Stimulated activated CD8-positive, alpha-beta memory T cell treated with anti-CD3 and anti-CD28 coated beads, Interleukin-7, amount 100 ng/mL, for 48 hours (primary cell): Measurements from ENCODE around the gene DLL1.

Source experiments
- DNase-seq, 2 donors: peaks; one replicate each; pipeline ENCODE4 v3.0.0-alpha.2; 2020; ENCODE audit warnings: low read depth in 1 of 2; ENCODE audit errors: extremely low read depth in 1 of 2

Gene DLL1

DNA sequence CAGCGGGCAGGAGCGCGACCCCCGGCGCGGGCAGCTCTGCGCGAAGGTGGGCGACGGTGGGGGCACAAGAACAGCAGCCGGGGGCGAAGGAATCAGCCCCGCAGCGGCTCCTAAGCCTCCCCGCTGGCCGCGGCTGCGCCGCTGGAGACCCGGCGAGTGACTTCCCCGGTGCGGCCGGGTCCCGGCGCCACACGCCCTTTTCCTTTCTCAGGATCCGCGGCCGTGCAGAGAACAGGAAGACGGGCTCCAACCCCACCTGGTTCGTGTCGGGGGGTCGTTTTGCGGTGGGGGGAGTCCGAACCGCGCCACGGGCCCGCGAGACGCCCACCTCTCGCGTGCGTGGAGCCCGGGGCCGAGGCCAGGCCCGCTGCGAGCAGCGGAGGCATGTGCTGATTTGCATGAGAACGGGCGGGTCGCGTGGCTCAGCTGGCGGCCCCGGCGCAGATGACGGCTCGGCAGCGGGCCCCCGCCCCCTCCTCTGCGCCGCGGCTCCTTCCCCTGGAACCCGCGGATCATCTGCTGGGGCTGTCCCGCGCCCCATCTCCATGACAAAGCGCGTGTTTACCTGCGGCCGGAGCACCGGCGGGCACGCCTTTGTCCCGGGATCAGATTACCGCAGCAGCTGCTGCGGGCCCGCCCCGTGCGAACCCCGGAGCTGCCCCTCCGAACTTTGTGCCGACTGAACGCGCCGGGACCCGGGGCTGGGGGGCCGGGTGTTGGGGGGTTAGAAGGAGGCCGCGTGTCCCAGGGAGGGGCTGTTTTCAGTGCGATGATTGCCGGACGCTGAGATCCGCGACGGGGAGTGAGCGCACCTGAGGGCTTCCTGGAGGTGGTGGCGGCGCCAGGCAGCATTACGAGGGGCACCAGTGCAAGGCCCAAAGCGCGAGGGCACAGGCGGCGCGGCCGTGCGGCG is 4.9 kb upstream of the DLL1 start:
- no peak for DNase-seq

DNA sequence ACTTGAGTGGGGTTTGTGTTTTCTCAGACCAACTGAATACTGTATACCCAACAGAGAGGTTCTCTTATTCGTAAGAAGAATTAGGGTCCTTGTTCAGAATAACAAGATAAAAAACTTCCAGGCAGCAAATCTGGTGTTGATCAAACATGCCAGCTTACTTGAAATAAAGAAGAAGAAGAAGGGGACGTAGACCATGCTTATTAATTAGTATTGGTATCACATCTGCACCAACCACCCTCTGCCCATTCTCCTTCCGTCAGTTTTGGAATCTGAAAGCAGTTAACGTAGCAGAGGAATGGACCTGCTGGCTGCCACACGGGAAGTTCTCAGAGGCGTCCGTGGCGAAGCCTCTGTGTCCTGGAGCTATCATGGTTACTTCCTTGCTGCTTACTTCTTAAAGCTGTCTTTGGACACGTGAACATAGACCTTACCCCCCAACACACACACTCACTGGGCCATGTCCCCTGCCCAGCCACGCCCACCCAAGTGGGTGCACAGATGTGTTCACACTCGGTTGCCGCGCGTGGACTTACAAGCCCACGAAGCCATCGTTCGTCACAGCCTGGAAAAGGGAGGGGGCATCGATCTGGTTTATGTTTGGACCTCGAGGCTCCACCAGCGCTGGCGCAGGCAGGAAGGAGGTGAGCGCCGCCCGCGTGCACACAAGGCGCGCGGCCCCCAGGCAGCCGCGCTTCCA is 4.1 kb upstream of the DLL1 start:
- no peak for DNase-seq

DNA sequence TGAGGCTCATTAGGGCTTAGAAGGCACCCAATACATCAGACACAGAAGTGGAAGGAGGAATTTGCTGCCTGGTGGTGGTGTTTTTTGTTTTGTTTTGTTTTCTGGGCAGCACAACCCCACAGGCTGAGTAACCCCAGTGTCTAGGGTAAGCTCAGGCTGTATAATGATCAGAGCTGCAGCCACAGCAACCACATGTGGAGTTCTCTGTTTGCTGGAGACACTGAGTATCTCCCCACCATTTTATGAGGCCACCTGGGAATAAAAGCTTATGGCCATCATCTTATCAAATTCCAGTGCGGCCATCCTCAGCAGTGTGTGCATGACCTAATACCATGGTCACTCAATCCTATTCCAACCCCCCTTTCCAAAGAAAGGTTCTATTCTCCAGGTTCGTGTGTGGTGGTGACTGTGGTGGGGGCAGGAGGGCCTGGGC is 3.4 kb upstream of the DLL1 start:
- DNase-seq: no peak

DNA sequence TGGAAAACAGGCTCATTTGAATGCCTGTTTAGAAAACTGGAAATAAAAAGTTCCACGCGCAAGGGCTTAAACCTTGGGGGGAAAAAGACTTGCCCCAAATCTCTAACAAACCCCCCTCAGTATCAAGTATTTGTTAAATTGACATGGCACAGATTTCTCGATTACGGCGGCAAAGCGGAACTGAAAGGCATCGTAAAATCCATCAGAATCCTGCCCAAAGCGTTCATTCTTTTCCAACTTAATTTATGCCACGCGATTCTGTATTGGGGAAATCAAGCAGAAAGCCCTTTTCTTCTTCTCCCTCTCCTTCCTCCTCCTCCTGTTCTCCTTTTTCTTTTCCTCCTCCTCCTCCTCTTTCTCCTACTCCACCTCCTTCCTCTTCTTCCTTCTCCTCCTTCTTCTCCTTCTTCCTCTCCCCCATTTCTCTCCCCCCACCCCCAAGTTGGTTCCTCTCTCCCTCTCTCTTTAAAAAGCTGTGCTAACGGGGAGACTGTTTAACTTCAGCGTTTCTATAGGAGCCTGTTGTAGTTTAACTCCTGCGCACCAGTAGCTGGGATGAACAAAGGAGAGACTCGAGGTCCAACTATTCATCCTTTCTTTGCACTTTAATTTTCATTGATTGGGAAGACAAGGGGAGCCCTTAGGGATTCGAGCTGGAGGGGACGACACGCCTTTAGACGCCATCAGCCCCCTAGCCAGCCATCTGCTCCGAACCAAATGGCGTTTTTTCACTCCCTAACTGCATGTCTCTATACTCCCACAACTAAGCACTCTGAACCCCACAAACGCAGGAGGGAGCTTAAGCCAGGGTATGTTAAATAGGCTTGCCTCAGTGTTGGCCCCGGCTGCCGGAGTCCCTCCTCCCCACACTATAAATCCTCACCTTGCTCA is 2.7 kb upstream of the DLL1 start:
- DNase-seq: no peak

DNA sequence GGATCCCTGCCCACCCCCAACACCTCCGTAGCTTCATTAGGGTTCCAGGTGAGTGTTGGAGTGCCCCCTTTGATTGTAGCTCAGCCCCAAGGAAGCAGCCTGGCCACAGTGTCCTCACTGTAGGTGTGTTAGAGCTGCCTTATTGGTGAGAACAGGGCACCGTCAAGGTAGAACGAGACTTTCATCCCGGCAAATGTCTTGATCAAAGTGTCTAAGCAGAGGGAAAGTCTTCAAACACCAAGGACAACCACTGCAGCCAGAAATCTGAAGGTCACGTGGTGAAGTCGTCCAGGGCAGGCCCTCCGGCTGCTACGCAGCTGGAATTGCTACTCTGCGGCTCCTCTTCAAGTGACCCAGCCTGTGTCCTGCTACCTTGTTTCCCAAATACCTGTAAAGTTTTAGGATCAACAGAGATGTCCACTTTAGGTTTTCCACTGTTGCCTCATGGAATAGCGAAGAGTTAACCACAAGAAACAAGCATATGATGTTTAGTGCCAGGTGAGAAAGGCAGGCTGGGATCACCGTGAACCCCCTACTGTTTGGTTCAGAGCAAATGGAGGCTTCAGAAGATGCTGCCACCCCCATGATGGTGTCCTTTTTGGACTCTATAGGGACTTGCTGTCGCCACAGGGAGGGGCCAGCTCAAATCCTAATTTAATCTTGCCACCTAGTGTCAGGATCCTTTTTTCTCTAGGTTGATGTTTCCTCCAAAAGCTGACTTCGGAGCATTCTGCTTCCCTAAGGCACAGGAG is 1.7 kb upstream of the DLL1 start:
- no peak for DNase-seq

DNA sequence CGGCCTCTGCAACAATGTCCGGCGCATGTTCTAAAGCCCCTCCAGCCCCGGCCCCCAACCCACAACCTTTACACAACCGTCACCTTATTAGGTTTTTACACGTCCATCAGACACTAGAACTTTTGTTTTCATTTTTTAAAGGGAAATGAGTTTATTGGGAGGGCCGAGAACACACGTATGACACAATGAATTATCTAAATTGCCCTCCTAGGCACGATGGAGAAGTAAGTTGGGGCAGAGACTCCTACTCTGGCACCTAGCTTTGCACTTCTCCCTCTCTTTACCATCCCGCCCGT is 1.2 kb upstream of the DLL1 start:
- DNase-seq: no peak

DNA sequence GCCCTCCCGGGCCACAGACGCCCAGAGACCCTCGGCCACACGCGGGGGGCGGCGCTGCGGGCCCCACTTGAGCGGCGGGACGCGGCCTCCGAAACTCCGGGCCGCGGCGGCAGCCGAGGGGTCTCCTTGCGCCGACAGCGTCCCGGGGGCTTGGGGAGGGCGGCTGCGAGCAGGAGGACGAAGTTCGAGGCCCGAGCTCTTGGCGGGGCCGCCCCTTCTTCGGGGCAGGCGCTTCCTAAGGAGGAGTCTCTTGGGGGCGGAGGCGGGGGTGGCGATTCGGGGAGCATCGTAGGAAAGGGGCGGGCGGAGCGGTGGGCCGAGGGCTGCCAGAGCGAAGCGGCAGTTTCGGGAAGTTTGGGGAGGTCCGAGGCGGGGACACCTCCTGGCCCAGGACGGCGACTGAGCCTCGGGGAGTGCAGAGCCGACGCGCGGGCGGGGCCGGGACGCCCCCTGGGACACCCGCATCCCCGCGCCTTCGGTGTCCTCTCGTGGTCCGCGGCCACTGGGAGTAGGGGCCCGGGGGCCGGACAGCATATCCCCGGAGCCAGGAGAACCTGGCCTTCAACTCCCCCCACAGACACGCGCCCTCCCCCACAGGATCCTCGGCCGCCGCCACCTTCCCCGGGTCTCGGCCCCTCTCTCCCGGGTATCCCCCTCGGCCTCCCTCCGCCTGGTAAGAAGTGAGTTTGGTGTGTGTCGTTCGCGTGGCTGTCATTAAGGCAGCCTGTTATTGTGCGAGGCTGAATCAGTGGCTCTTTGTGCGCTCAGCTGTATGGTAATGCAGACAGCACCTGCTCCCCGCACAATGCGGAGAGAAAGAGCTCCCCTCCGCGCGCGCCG is 613 bp upstream of the DLL1 start:
- no peak for DNase-seq

DNA sequence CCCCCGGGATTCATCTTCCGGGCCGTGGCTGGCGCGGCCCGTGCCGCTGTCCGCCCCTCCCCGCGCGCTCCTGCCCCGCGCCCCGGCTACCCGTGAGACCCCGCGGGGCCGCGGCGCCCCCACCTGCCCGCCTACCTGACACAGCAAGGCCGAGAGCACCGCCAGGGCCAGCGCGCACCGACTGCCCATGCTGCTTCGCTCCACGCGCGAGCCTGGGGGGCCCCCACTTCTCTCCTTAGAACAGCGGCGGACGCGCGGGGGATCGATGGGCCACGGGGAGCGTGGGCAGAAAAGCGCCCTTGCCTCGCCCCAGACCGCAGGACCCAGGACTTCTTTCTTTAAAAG is 955 bp downstream of the DLL1 start:
- DNase-seq: no peak

DNA sequence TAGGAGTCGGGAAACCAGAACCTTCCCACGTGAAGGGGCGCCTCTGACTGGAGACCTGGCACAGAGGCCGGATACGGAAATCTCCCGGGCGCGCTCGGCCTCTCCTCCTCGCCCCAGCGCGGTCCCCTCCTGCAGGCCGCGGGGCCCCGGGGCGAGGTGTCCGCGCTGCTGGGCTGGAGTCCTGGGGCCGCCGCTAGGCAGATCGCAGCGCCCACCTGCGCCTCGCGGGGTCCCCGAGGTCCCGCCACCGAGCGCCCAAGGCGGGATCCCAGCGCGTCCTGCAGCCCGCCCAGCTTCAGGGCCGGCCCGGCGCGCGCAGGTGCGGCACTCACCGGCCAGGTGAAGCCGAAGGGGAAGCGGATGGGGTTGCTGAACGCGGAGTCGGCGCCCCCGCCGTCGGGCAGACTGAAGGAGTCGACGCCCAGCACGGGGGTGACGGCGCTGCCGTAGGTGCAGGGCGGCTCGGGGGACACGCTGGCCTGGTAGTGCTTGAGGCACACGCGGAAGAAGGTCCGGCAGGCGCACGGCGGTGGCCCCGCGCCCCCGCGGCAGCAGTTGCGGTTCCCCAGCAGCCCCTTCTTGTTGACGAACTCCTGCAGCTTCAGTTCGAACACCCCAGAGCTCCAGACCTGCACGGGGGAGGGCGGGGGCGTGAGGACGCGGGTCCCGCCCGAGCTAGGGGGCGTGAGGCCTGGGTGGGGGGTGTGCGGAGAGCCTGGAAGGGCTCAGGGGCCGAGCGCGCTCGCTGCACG is 1.5 kb downstream of the DLL1 start:
- no peak for DNase-seq

DNA sequence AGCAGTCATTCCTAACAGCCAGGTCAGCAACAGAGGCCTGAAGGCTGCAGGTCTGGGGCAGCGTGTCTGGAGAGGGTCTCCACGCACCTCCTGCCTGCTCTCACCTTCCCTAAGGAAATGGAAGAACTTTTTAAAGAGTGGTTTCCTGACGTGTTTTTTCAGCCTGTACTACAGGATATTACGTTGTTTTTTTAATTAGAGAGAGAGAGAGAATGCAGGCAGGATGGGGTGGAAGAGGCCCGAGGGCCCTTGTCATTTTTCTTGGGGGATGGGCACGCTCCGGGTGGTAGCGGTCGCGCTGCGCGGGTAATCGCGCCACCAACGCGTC is 2.1 kb downstream of the DLL1 start:
- no peak for DNase-seq

DNA sequence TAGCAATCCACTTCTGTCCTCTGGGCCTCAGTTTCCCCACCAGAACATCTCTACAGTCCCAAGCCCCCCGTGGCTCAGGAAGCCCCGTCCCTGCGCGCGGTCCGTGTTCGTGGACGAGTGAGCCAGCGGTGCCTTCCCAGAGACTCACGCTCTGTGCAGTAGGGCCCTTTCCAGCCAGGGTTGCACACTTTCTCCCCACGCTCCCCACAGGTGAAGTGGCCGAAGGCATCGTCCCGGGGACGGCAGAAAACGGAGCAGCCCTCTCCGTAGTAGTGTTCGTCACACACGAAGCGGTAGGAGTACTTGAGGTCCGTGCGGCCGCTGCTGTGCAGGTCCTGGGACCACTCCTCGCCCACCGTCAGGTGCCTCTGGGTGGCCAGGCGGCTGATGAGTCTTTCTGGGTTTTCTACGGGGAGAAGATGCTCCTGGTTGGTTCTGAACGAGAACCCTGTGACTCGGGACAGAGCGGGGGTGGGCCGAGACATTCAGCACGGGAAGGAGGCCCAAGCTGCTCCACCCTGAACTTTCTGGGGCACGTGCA is 2.7 kb downstream of the DLL1 start:
- no peak for DNase-seq

DNA sequence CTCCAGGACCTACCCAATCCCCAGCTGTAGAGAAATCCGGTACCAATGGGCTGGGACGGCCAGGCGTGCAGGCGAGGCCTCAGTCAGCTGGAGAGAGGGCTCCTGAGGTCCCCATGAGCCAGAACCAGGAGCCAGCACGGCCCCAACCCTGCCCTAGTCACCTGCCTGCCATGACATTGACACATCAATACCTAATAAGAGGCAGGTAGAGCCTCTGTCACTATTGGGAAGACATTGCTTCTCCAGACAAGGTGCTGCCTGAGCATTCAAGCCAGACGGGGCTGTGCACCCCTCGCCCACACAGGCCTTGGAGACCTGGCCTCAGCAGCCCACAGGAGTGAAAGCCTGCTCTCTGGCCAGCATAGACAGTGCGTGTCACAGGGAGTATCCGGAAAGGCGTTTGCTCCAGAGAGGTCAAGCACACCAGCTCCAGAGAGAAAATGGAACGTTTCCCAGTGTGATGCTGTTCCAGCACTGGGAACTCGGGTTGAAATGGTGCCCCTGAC is 3.5 kb downstream of the DLL1 start:
- DNase-seq: no peak

DNA sequence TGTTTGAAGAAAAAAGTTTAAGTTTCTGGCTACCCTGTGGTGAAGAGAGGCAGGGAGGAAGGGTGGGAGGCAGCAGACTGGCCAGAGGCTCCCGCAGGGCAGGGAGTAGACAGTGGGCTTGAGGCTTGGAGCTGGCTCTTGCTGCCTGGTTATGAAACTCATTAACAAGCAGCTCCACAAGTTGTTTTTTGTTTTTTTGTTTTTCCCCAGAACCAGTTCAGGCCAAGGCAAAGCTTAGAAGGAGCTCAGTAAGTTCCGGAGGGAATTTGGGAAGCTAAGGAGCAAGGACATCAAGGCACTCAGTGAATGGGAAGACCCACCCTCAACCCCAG is 4.0 kb downstream of the DLL1 start:
- no peak for DNase-seq

DNA sequence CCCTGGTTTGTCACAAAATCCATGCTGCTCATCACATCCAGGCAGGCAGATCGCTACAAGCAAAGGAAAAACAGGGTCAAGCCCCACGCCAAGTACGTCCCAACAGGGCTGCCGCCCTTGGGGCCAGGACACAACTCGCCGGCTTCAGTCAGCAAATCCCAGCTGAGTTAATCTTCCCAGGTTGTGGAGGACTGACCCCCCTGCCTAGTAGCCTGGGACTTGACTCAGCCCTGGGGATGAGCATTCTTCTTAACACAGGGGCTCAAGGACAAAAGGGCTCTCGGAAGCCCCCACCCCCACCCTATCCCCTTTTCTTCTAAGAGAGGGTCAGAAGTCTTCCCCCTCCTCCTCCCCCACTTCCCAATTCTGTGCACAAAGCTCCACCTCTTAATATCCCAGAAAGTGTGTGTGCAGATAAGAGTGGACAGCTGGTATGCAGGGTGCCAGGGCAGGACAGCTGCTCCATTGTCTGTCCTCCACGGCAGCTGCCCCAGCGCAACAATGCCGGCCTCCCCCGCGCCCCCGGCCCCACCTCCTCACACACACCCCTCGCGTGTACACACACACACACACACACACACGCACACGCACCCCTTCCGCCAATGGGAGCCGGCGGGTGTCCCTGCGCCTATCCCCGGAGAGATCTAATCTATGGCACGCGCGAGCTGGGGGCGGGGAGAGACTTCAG is 4.5 kb downstream of the DLL1 start:
- no peak for DNase-seq

DNA sequence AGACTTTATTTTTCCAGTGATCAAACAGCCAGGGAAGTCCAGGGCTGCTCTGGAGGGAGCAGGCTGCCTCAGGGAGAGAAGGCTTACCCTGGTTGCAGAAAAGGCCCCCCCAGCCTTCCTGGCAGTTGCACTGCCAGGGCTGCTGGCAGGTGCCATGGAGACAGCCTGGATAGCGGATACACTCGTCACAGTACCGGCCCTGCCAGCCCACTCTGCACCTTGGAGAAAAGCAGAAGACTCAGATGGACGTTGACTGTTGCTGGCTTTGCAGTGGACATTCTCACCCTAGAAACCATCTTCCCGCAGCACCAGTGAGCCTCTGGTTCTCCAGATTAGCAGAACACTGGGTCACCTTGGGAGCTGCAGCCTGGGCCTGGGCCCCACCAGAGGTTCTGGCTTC is 5.4 kb downstream of the DLL1 start:
- DNase-seq: no peak

DNA sequence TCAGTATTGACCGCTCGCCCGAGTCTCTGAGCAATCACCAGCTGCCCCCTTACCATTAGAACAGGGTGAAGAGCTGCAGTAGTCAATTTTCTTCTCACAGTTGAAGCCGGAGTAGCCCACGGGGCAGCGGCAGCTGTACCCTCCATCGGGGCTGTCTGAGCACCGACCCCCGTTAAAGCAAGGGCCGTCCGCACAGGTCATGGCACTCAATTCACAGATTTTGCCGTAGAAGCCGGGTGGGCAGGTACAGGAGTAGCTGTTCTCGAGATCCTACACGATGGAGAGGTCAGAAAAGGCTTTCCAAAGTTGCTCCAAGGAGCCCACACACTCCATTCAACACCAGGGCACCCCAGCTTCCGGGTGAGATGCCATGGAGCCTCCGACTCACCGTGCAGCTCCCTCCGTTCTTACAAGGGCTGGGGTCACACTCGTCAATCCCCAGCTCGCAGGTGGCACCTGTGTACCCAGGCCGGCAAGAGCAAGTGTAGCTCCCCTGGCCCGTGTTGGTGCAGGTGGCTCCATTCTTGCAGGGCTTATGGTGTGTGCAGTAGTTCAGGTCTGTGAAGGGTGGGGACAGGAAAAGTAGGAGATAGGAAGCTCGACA is 5.9 kb downstream of the DLL1 start:
- no peak for DNase-seq

DNA sequence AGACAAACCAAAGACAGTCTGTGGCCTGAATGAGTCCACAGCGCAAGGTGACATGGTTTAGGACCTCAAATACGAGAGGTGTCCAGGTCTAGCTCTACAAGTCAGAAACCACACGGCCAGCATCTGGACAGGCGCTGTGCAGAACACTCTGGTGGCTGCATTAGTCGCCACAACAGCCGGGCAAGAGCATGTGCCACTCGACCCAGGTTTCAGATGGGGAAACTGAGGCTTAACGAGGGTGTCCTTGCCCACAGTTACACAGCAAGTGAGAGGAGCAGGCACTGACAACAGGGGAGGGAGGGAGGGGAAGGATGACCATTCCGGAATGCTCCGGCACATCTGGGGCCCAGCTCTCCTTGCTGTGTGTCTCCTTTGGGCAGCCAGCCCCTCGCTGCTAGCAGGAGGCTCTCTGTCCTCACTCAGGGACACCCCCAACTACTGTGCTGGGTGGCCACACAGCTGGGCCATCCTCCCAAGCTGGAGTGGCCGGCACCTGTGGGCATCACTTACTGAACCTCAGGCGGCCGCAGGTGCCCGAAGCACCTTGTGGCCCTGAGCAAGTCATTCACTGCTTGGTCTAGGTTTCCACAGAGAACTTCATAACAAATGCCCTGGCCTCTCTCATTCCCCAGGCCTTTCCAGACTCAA is 6.6 kb downstream of the DLL1 start:
- no peak for DNase-seq
